Smooth muscle cell (in vitro differentiated cells): Measurements from ENCODE around the gene CHD2. TPM values are rescaled to one million over a fixed set of nuclear protein-coding genes. Genes with fewer than 3 reads are reported as not detected.
A peak's percentile ranks its signal among the peaks of the same experiment; 100 is the strongest.

Experiments used
- DNase-seq: peaks from one replicate; lab custom pipeline; 2025; ENCODE audit not compliant: unreplicated experiment; lab: John Stamatoyannopoulos, UW
- H2AFZ ChIP-seq: fragments of 200-600 bp; sonication (generic); 2 replicates; pipeline ENCODE4 v1.6.0; 2016; ENCODE audit warnings: antibody characterized with exemption, low read depth, mild to moderate bottlenecking
- H3F3A ChIP-seq: fragments of 200-600 bp; sonication (generic); 2 replicates; pipeline ENCODE4 v1.6.0; 2017; ENCODE audit warnings: antibody characterized with exemption, low read depth
- H3K27ac ChIP-seq: fragments of 200-600 bp; sonication (generic); 2 replicates; pipeline ENCODE4 v1.5.1; 2016; ENCODE audit warnings: low read depth, mild to moderate bottlenecking
- H3K27me3 ChIP-seq: fragments of 200-600 bp; sonication (generic); 2 replicates; pipeline ENCODE4 v1.6.1; 2016; ENCODE audit warnings: low read depth, mild to moderate bottlenecking
- H3K36me3 ChIP-seq: fragments of 200-600 bp; sonication (generic); 2 replicates; pipeline ENCODE4 v1.5.1; 2016; ENCODE audit warnings: low read depth
- H3K4me1 ChIP-seq: fragments of 200-600 bp; sonication (generic); 2 replicates; pipeline ENCODE4 v1.5.1; 2016; ENCODE audit warnings: low read depth
- H3K4me2 ChIP-seq: fragments of 200-600 bp; sonication (generic); 2 replicates; pipeline ENCODE4 v1.6.0; 2016; ENCODE audit warnings: mild to moderate bottlenecking
- H3K4me3 ChIP-seq: fragments of 200-600 bp; sonication (generic); 2 replicates; pipeline ENCODE4 v1.5.1; 2016; ENCODE audit warnings: mild to moderate bottlenecking
- H3K79me2 ChIP-seq: fragments of 200-600 bp; sonication (generic); 2 replicates; pipeline ENCODE4 v1.6.0; 2016; ENCODE audit warnings: low read depth, mild to moderate bottlenecking
- H3K9ac ChIP-seq: fragments of 200-600 bp; sonication (generic); 2 replicates; pipeline ENCODE4 v1.6.0; 2016; ENCODE audit warnings: low read depth
- H3K9me3 ChIP-seq: fragments of 200-600 bp; sonication (generic); replicated peaks from 2 replicates; pipeline ENCODE4 v1.5.1; 2016; ENCODE audit warnings: low read depth
- H4K20me1 ChIP-seq: fragments of 200-600 bp; sonication (generic); 2 replicates; pipeline ENCODE4 v1.6.0; 2016; ENCODE audit warnings: low read depth
- whole genome bisulfite sequencing: methylation state at CpG from one replicate; pipeline ENCODE4 v1.1.7; 2016; ENCODE audit warnings: low lambda C conversion rate; 5-methylcytosine and 5-hydroxymethylcytosine counted together
- polyA plus RNA-seq: library from polyadenylated mRNA; unstranded; fragments of >200 nt; fragmentation: Nextera tagmentation; extraction: Ambion mirVana; gene quantifications from 2 replicates; pipeline ENCODE4 v1.2.1, GENCODE V29; 2016
- total RNA-seq: library from RNA; depleted of rRNA; stranded (reverse); fragments of >200 nt; gene quantifications from 2 replicates; pipeline ENCODE4 v1.2.3, GENCODE V29; 2014
- TF ChIP-seq, protein P1 (sequence below): fragments of 200-600 bp; sonication (generic); IDR thresholded peaks from 2 replicates; pipeline ENCODE4 v1.5.1; 2017; ENCODE audit warnings: borderline replicate concordance, mild to moderate bottlenecking, antibody characterized with exemption; ENCODE audit not compliant: insufficient read depth, poor library complexity, severe bottlenecking

CHD2 gene
- total and polyA plus RNA-seq, 2 experiments from 2014 or later, result 64.4 to 99.2 TPM

DNA sequence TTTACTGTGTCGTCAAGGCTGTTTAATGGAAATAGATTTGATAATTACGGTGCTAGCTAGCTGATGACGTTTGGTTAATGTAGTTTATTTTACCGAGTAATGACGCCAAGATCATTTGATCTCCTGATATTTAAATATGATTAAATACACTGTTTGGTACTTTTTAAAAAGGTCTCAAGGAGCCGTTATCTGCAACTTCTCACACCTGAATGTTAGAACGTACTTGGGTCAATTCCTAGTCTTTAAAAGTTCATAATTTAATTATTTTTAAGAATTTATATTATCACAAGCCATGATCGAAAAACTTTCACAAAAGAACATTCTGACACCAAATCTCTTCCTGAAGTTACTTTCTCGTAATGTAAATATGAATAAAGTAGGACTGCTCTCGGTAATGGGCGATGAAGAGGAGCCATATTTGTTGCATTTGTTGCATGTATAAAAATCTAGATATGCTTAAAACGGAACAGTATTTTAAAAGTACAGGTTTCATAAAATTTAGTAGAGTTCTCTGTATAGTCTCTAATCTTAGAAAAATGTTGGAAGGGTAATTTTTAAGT lies 16.2 kb upstream of the CHD2 start:
- Histone ChIP-seq H3K27ac (peak overlapping the region; percentile 96), H4K20me1 (peaks cover 51% of the 10 kb centered on the region)
- TF ChIP-seq, protein P1, sequence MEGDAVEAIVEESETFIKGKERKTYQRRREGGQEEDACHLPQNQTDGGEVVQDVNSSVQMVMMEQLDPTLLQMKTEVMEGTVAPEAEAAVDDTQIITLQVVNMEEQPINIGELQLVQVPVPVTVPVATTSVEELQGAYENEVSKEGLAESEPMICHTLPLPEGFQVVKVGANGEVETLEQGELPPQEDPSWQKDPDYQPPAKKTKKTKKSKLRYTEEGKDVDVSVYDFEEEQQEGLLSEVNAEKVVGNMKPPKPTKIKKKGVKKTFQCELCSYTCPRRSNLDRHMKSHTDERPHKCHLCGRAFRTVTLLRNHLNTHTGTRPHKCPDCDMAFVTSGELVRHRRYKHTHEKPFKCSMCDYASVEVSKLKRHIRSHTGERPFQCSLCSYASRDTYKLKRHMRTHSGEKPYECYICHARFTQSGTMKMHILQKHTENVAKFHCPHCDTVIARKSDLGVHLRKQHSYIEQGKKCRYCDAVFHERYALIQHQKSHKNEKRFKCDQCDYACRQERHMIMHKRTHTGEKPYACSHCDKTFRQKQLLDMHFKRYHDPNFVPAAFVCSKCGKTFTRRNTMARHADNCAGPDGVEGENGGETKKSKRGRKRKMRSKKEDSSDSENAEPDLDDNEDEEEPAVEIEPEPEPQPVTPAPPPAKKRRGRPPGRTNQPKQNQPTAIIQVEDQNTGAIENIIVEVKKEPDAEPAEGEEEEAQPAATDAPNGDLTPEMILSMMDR, result no peak

DNA sequence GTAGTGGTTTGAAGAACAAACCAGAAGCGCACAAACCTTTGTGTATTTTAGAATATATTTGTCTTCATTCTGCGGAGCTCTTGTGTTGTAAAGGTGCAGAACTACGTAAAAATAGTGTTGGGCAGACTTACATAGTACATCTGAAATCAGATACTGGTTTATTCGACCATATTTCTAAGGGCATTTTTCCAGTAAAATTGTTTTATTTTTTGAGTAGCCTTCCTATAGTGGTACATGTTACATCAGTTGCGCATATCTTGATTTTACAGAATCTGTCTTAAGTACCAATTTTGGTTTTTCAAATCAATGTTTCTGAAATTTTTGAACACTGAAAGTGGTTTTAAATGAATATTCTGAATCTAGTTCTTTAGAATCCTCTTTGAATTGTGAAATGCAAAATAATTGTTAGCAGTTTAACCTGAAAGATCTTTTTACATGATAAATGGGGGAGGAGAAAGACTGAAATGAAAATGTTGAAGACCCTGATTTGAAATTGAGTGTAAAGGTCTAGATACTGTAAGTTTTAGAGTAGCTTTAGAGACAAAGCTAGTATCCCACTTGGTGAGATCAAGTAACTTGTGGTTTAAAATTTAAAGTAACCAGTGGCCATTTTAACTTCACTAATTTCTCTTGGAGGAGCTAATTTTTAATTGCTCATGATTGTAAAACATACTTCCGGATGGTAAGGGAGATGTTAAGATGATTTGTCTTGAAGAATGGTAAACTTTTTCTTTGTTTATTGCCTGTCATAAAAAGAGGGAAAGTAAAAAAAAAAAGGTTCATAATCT lies 15.5 kb upstream of the CHD2 start:
- Histone ChIP-seq H3F3A (peaks cover 13% of the 10 kb centered on the region), H3K9me3 (no peaks in the 10 kb centered on the region), H3K27me3 (no peaks in the 10 kb centered on the region), H2AFZ (no peak overlapping the region), H4K20me1 (peaks cover 56% of the 10 kb centered on the region), H3K4me2 (peak overlapping the region; percentile 93), H3K9ac (peak overlapping the region; percentile 98), H3K27ac (peak overlapping the region; percentile 96), H3K36me3 (peaks cover 18% of the 10 kb centered on the region), H3K4me3 (peak overlapping the region; percentile 85), H3K4me1 (peaks cover 57% of the 10 kb centered on the region), H3K79me2 (peaks cover 67% of the 10 kb centered on the region)
- DNase-seq, result no peak
- 1% methylated on average over 6 of the region's 6 CpGs for WGBS
- TF ChIP-seq, protein P1, result no peak

More for the DNA sequence above, 16.2 kb upstream of the CHD2 start:
- Histone ChIP-seq H3K4me3 (peak overlapping the region; percentile 85), H2AFZ (no peak overlapping the region), H3K9me3 (no peaks in the 10 kb centered on the region), H3K4me1 (peaks cover 64% of the 10 kb centered on the region), H3F3A (peaks cover 13% of the 10 kb centered on the region), H3K9ac (peak overlapping the region; percentile 98), H3K4me2 (peak overlapping the region; percentile 93), H3K79me2 (peaks cover 61% of the 10 kb centered on the region), H3K27me3 (no peaks in the 10 kb centered on the region), H3K36me3 (peaks cover 18% of the 10 kb centered on the region)
- no peak for DNase-seq
- whole genome bisulfite sequencing, result under 1% methylated on average over 12 of the region's 12 CpGs

DNA sequence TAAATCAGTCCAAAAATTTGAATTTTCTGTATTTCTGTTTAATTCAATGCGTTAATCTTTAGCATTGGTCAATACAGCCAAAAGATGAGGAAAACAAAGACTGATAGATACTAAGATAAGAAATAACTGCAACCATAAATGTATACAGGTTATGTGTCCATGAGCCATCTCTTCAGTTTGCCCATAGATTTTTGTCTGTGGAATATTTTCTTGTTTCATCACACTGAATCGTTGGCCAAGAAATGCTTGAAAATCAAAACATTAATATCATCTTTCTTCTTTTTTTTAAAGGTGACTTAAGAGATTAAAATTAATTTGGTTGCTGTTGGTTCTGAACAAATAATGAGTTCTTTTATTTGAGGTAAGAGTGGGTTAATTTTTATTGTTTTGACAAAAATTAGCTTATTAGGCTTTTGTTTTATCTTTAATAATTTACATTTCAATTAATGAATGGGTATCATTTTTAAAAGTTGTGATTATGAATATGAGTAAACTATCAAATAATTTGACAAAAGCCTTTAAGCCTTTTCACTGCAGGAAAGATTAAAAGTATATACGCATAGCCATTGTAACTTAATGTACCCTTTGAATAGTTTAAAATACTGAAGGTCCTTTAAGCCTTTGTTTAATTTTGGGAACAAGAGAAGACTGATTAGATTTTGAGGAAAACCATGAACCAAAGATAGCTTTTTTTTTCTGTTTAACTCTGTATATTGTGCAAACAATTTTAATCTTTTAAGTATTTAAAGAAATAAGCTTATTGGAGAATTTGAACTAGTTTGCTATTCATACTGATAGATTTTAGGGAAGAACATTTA lies 14.7 kb upstream of the CHD2 start:
- peak overlapping the region; percentile 85 for H3K4me3 ChIP-seq
- peak overlapping the region; percentile 98 for H3K9ac ChIP-seq
- peak overlapping the region; percentile 96 for H3K27ac ChIP-seq
- peaks cover 21% of the 10 kb centered on the region for H3K36me3 ChIP-seq
- no peaks in the 10 kb centered on the region for H3K27me3 ChIP-seq
- TF ChIP-seq, protein P1, result no peak
- H3K9me3 ChIP-seq, result no peaks in the 10 kb centered on the region
- peaks cover 51% of the 10 kb centered on the region for H3K4me1 ChIP-seq
- H3K79me2 ChIP-seq, result peaks cover 74% of the 10 kb centered on the region
- H2AFZ ChIP-seq, result no peak overlapping the region
- H3K4me2 ChIP-seq, result peak overlapping the region; percentile 93
- no peak for DNase-seq
- H3F3A ChIP-seq, result peaks cover 14% of the 10 kb centered on the region
- 2% methylated on average over 3 of the region's 3 CpGs for WGBS
- peaks cover 60% of the 10 kb centered on the region for H4K20me1 ChIP-seq
